GM12891 (cell line): ENCODE results near the gene PTPN14.

Source experiments
- POLR2A ChIP-seq: IDR thresholded peaks from 2 replicates; pipeline ENCODE4 v1.6.1; 2011; ENCODE audit warnings: low read depth, low read length, control low read depth
- POLR2AphosphoS5 ChIP-seq: IDR thresholded peaks from 2 replicates; pipeline ENCODE4 v1.6.1; 2011; ENCODE audit warnings: low read depth, low read length, control low read depth

DNA sequence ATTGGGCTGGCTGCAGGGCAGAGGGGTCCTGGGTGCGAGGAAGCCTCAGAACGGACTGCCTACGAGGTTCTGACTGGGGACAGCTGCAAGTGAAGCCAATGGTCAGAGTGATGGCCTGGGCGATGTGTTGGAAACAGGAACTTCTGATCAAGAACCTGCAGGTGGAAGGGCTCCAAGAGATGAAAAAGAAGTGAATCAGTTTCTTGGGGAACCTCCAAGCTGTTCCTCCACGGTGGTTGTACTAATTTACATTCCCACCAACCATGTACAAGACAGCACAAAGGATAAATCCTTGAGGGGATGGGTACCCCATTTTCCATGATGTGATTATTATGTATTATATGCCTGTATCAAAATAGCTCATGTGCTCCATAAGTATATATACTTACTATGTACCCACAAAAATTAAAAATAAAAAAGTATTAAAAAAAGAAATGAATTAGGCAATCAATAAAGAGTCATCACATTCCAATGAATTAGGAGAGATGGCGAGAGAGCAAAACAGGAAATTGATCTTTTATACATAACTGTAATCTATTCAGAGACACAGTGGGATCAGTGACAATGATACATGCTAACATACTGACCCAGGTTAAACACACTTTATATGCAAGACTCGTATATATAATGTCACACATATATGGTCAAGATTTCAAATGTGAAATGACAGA lies 58.1 kb downstream of the PTPN14 start:
- no peak for TF ChIP-seq POLR2A
- TF ChIP-seq POLR2AphosphoS5, result no peak
